Motor neuron (in vitro differentiated cells): Measurements from ENCODE around the gene RBM3. TPM values are rescaled to one million over a fixed set of nuclear protein-coding genes. Genes with fewer than 3 reads are reported as not detected.
A peak's percentile ranks its signal among the peaks of the same experiment; 100 is the strongest.
"Not testable (repeated sequence)": the region's sequence is repeated elsewhere in the genome, so short reads cannot be mapped to it uniquely, and the experiment has no call there.

Experiments used
- ATAC-seq, 8 experiments: fragments of 200-7000 bp; cut with Tn5 transposase; replicated peaks in 6 of 8; 2 replicates each; pipeline ENCODE4 v1.8.0; 2021; ENCODE audit warnings: mild to moderate bottlenecking in 8 of 8, moderate library complexity in 8 of 8
- H3K27ac ChIP-seq, 2 donors: fragments of 250-450 bp; sonication (Bioruptor Pico); 2 replicates each; pipeline ENCODE4 v1.9.0; 2021; ENCODE audit warnings: antibody characterized with exemption in 2 of 2, mild to moderate bottlenecking in 2 of 2, moderate library complexity in 1 of 2
- H3K4me1 ChIP-seq, 2 donors: fragments of 250-450 bp; sonication (Bioruptor Pico); replicated peaks in 1 of 2; 2 replicates each; pipeline ENCODE4 v1.6.1; 2021; ENCODE audit warnings: antibody characterized with exemption in 2 of 2, mild to moderate bottlenecking in 2 of 2, moderate library complexity in 1 of 2
- H3K4me3 ChIP-seq, 5 donors: fragments of 250-450 bp; sonication (Bioruptor Pico); 2 replicates each; pipeline ENCODE4 v1.9.0; 2021; ENCODE audit warnings: antibody characterized with exemption in 5 of 5, mild to moderate bottlenecking in 5 of 5, moderate library complexity in 4 of 5
- WGBS, 10 experiments: fragments of 450-650 bp; shearing (Covaris generic); methylation state at CpG; one replicate each; pipeline ENCODE4 v1.0.0; 2022; 5-methylcytosine and 5-hydroxymethylcytosine counted together
- in situ Hi-C, 9 experiments: fragments of 400-800 bp; cut with MboI; loops; one replicate each; pipeline ENCODE4 v1.15.0; 2021; ENCODE audit warnings: low sequenced_read_pairs in 9 of 9, low pct_unique_long_range_greater_than_20kb in 2 of 9; ENCODE audit not compliant: unreplicated experiment in 9 of 9
- total RNA-seq, 8 experiments: library from RNA; unstranded; fragments of 300-600 nt; gene quantifications; 2 replicates each; pipeline versions ENCODE4 v1.2.3 to v1.2.4, GENCODE V29; 2022

Gene RBM3
- 100 to 1,000 TPM; 116 to 304 (median 185) TPM for total RNA-seq

GRCh38 chrX:48574270-48575266, at the start of gene RBM3:
Gene RBM3, plus strand, starts transcription at chrX:48574484. Its CDS starts 697 bp downstream, at chrX:48575181.
- peaks cover 11 to 14% of the 10 kb centered on the region in 2 donors for H3K4me1 ChIP-seq
- peak; percentile 84 to 98 (median 94) for ATAC-seq
- in situ Hi-C loops = no loop called here
- peak within 1 kb of the TSS; percentile 100 for H3K27ac ChIP-seq
- H3K4me3 ChIP-seq = peak within 1 kb of the TSS; percentile 78 to 100 (median 90)
- WGBS, 10 experiments = 0 to 28% (median 0%) methylated on average over 3 to 15 of the region's 71 CpGs; no CpG with 5 or more reads in 5 of the 10 experiments

GRCh38 chrX:48525853-48526252, 48.4 kb upstream of the RBM3 start:
- H3K4me3 ChIP-seq, H3K4me1 ChIP-seq, H3K27ac ChIP-seq, ATAC-seq, in situ Hi-C loops: not testable (repeated sequence)
- WGBS, 10 experiments = 43 to 100% (median 67%) methylated on average over 1 to 7 of the region's 8 CpGs; no CpG with 5 or more reads in 5 of the 10 experiments

GRCh38 chrX:48530736-48531135, 43.5 kb upstream of the RBM3 start:
- ATAC-seq = peak in 2 of 8 experiments; percentile 33
- in situ Hi-C loops = no loop called here
- WGBS, 10 experiments = 0 to 70% (median 68%) methylated on average over 1 to 3 of the region's 3 CpGs; no CpG with 5 or more reads in 7 of the 10 experiments
- Histone ChIP-seq H3K4me1 (no peaks in the 10 kb centered on the region), H3K27ac (no peak overlapping the region), H3K4me3 (no peak overlapping the region)

DNA sequence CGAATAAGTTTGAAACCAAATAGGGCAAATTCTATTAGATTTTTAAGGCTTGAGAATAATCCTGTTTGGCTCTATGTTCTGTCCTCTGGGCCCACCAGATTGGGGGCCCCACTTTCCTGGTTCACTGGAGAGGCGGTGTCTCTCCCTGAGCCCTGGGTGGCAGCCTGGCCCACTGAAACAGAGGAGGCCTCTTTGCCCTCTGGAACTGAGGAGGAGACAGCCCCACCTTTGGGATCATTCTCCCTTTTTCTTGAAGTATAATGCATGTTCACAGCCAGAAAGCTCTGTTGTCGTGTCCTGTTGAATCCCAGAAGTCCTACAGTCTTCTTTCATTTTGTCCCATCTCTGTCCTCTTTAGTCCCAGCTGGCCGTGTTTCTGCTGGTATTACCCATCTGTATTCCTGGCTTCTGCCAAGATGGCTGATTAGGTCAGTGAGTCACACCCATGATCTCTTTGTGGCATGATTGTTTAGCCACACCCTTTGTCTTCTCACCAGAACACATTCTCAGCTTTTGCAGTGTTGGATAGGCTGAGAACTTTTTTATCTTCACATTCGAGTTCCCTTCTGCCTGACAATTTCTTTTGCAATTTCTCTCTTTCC, 42.8 kb upstream of the RBM3 start:
- Histone ChIP-seq H3K27ac (no peak overlapping the region), H3K4me3 (no peak overlapping the region), H3K4me1 (no peaks in the 10 kb centered on the region)
- 0 to 100% (median 65%) methylated on average over 1 to 3 of the region's 5 CpGs; no CpG with 5 or more reads in 2 of the 10 experiments for WGBS, 10 experiments
- in situ Hi-C loops = no loop called here
- ATAC-seq = peak in 3 of 8 experiments; percentile 84 to 89 (median 84)

GRCh38 chrX:48532161-48532560, 42.1 kb upstream of the RBM3 start:
- in situ Hi-C loops = no loop called here
- Histone ChIP-seq H3K27ac (no peak overlapping the region), H3K4me1 (no peaks in the 10 kb centered on the region), H3K4me3 (no peak overlapping the region)
- ATAC-seq = peak in 2 of 8 experiments; percentile 8 to 15
- 60 to 100% methylated on average over 1 of the region's 1 CpG; no CpG with 5 or more reads in 8 of the 10 experiments for WGBS, 10 experiments

DNA sequence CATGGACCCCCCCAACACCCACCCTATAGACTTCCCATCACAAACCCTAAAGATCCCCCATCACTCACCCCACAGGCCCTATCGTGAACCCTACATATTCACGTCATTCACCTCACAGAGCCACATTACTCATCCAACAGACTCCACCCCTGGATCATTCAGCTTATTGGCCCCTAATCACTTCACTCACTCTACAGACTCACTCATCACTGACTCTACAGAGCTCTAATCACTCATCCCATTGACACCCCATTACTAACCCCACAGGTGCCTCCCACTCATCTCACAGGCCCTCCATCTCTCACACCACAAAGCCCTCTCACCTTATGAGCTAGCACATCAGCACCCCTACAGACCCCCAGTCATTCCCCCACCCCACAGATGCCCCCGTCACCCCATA, 41.1 kb upstream of the RBM3 start:
- H3K27ac ChIP-seq = no peak overlapping the region
- no peak for ATAC-seq
- WGBS, 10 experiments = no CpG with 5 or more reads among the region's 3 CpGs
- no peak overlapping the region for H3K4me3 ChIP-seq
- no peaks in the 10 kb centered on the region for H3K4me1 ChIP-seq
- in situ Hi-C loops = no loop called here

GRCh38 chrX:48538641-48539344, 35.5 kb upstream of the RBM3 start:
- WGBS, 10 experiments = 53 to 77% methylated on average over 3 to 15 of the region's 23 CpGs; no CpG with 5 or more reads in 8 of the 10 experiments
- H3K4me1 ChIP-seq = peaks cover 3 to 8% of the 10 kb centered on the region in 2 donors
- peak overlapping the region; percentile 86 to 88 for H3K27ac ChIP-seq
- ATAC-seq = no peak
- in situ Hi-C loops = no loop called here
- peak overlapping the region in 4 of 5 donors; percentile 8 to 54 (median 36) for H3K4me3 ChIP-seq

GRCh38 chrX:48539345-48540027, 34.8 kb upstream of the RBM3 start, which contains the start of gene TBC1D25:
Gene TBC1D25, plus strand, starts transcription at chrX:48539714. Its CDS starts 84 bp downstream, at chrX:48539798.
- Histone ChIP-seq H3K4me1 (peaks cover 3 to 8% of the 10 kb centered on the region in 2 donors), H3K27ac (peak within 1 kb of the TSS; percentile 86 to 88), H3K4me3 (peak within 1 kb of the TSS; percentile 49 to 54 (median 52))
- WGBS, 10 experiments = 0 to 40% methylated on average over 1 to 2 of the region's 59 CpGs; no CpG with 5 or more reads in 8 of the 10 experiments
- in situ Hi-C loops = no loop called here
- peak; percentile 85 to 93 (median 90) for ATAC-seq

- 20% methylated on average over 1 of the region's 12 CpGs; no CpG with 5 or more reads in 9 of the 10 experiments for WGBS, 10 experiments
- Histone ChIP-seq H3K27ac (peak overlapping the region; percentile 76 to 83), H3K4me1 (peaks cover 3 to 8% of the 10 kb centered on the region in 2 donors), H3K4me3 (peak overlapping the region; percentile 49 to 54 (median 52))
- in situ Hi-C loops = no loop called here
- ATAC-seq = peak in 2 of 8 experiments; percentile 42 to 45
Measured at GRCh38 chrX:48540028-48540375, 34.3 kb upstream of the RBM3 start.

DNA sequence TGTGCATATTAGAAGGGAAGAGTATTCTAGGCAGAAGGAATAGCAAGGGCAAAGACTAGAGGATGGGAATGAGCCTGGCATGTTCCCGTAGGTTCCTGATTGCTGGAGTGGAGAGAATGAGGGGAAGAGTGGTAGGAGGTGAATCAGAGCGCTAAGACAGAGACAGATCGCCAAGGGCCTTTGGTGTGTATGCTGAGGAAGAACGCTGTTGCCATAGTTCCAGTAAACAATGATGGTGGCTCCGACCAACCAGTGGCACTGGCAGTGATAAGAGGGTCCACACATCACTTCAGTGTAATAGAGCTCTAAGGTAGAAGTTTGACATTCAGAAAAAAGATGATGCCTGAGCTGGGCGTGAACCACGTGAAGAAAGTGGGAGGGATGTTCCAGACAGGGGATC, 33.8 kb upstream of the RBM3 start:
- no peak overlapping the region for H3K27ac ChIP-seq
- 47 to 100% (median 75%) methylated on average over 1 to 6 of the region's 7 CpGs; no CpG with 5 or more reads in 4 of the 10 experiments for WGBS, 10 experiments
- H3K4me1 ChIP-seq = peaks cover 3 to 8% of the 10 kb centered on the region in 2 donors
- H3K4me3 ChIP-seq = peak overlapping the region; percentile 49 to 54 (median 52)
- in situ Hi-C loops = no loop called here
- no peak for ATAC-seq

- no peak overlapping the region for H3K4me3 ChIP-seq
- WGBS, 10 experiments = 20 to 100% (median 96%) methylated on average over 1 to 4 of the region's 10 CpGs; no CpG with 5 or more reads in 4 of the 10 experiments
- in situ Hi-C loops = no loop called here
- no peak overlapping the region for H3K27ac ChIP-seq
- H3K4me1 ChIP-seq = peaks cover 3 to 8% of the 10 kb centered on the region in 2 donors
- ATAC-seq = no peak
Measured at GRCh38 chrX:48541140-48541814, 33.0 kb upstream of the RBM3 start.

GRCh38 chrX:48548871-48549270, 25.4 kb upstream of the RBM3 start:
- ATAC-seq = no peak
- in situ Hi-C loops = no loop called here
- WGBS, 10 experiments = 20 to 100% (median 60%) methylated on average over 1 to 3 of the region's 3 CpGs; no CpG with 5 or more reads in 5 of the 10 experiments
- Histone ChIP-seq H3K4me3 (no peak overlapping the region), H3K27ac (no peak overlapping the region), H3K4me1 (no peaks in the 10 kb centered on the region)
